Right lobe of liver (tissue), 4 donors: ENCODE results near the gene DENND6A.

ENCODE experiments used
- CTCF ChIP-seq, 4 donors: fragments of 200-600 bp in 3 of 4; fragments of 450-650 bp in 1 of 4; IDR thresholded peaks; one replicate each; pipeline versions ENCODE4 v1.5.1 to v1.8.0; 2016 to 2022; ENCODE audit warnings: antibody characterized with exemption in 4 of 4, mild to moderate bottlenecking in 2 of 4
- POLR2A ChIP-seq: fragments of 450-650 bp; IDR thresholded peaks from one replicate; pipeline ENCODE4 v1.6.1; 2017; ENCODE audit warnings: antibody characterized with exemption, mild to moderate bottlenecking
- donor health status: DM: no; HTN: no; CAD: no.
- donor health status: DM: no; HTN: no; CAD: no.
- donor health status: DM: no; HTN: yes; CAD: no.

DNA sequence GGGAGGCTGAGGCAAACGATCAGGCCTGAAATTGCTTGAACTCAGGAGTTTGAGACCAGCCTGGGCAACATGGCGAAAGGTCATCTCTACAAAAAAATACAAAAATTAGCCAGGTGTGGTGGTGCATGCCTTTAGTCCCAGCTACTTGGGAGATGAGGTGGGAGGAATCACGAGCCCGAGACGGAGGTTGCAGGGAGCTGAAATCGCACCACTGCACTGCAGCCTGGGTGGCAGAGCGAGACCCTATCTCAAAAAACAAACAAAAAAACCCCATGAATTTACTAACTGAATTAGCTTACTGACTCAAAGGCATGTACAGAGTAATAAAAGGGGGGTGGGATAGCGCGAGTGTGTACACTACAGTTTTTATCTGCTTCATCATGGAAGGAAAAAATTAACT is 115.1 kb downstream of the DENND6A start:
- TF ChIP-seq CTCF (IDR thresholded peaks at IDR 0.05) (no peak), POLR2A (no peak)
